ENCODE results near the gene GALNT16.

Gene GALNT16

GRCh38 chr14:69281450-69282169 is 21.7 kb downstream of the GALNT16 start:
- H3K36me3 ChIP-seq (ENCODE audit: insufficient read depth): no peaks in the 10 kb centered on the region
- no peak overlapping the region for H3K4me3 ChIP-seq (IDR thresholded peaks at IDR 0.05; ENCODE audit: insufficient read depth, low read depth, low read length)
- H3K27ac ChIP-seq: no peak overlapping the region
- H4K20me1 ChIP-seq (ENCODE audit: insufficient read depth): no peaks in the 10 kb centered on the region
- TF ChIP-seq CTCF (conservative IDR thresholded peaks at IDR 0.05; ENCODE audit: low read depth, low read length): no peak
- no peaks in the 10 kb centered on the region for H3K27me3 ChIP-seq (ENCODE audit: insufficient read depth, low read depth)
- H3K4me2 ChIP-seq: no peak overlapping the region
- no peak overlapping the region for H2AFZ ChIP-seq (ENCODE audit: low read depth)
- H3K4me1 ChIP-seq (ENCODE audit: low read depth, poor library complexity, severe bottlenecking): no peaks in the 10 kb centered on the region
- no peak overlapping the region for H3K9ac ChIP-seq
- no peaks in the 10 kb centered on the region for H3K79me2 ChIP-seq (ENCODE audit: insufficient read depth, low read depth)

GRCh38 chr14:69282448-69282847 is 22.5 kb downstream of the GALNT16 start:
- Histone ChIP-seq H2AFZ (ENCODE audit: low read depth) (no peak overlapping the region), H3K4me3 (IDR thresholded peaks at IDR 0.05; ENCODE audit: insufficient read depth, low read depth, low read length) (no peak overlapping the region), H3K27me3 (ENCODE audit: insufficient read depth, low read depth) (no peaks in the 10 kb centered on the region), H4K20me1 (ENCODE audit: insufficient read depth) (no peaks in the 10 kb centered on the region), H3K4me2 (no peak overlapping the region), H3K4me1 (ENCODE audit: low read depth, poor library complexity, severe bottlenecking) (no peaks in the 10 kb centered on the region), H3K79me2 (ENCODE audit: insufficient read depth, low read depth) (no peaks in the 10 kb centered on the region), H3K9ac (no peak overlapping the region), H3K27ac (no peak overlapping the region), H3K36me3 (ENCODE audit: insufficient read depth) (no peaks in the 10 kb centered on the region)
- no peak for TF ChIP-seq CTCF (conservative IDR thresholded peaks at IDR 0.05; ENCODE audit: low read depth, low read length)

- no peak for TF ChIP-seq CTCF (conservative IDR thresholded peaks at IDR 0.05; ENCODE audit: low read depth, low read length)
- Histone ChIP-seq H3K27ac (no peak overlapping the region), H3K4me2 (no peak overlapping the region), H3K79me2 (ENCODE audit: insufficient read depth, low read depth) (no peaks in the 10 kb centered on the region), H4K20me1 (ENCODE audit: insufficient read depth) (no peaks in the 10 kb centered on the region), H3K4me1 (ENCODE audit: low read depth, poor library complexity, severe bottlenecking) (no peaks in the 10 kb centered on the region), H3K36me3 (ENCODE audit: insufficient read depth) (no peaks in the 10 kb centered on the region), H3K9ac (no peak overlapping the region), H3K27me3 (ENCODE audit: insufficient read depth, low read depth) (no peaks in the 10 kb centered on the region), H3K4me3 (IDR thresholded peaks at IDR 0.05; ENCODE audit: insufficient read depth, low read depth, low read length) (no peak overlapping the region), H2AFZ (ENCODE audit: low read depth) (no peak overlapping the region)
These were observed 24.2 kb downstream of the GALNT16 start for GRCh38 chr14:69284170-69284569.

GRCh38 chr14:69285661-69286255 is 25.8 kb downstream of the GALNT16 start:
- H3K4me1 ChIP-seq (ENCODE audit: low read depth, poor library complexity, severe bottlenecking): no peaks in the 10 kb centered on the region
- H3K9ac ChIP-seq: no peak overlapping the region
- no peak overlapping the region for H3K4me2 ChIP-seq
- TF ChIP-seq CTCF (conservative IDR thresholded peaks at IDR 0.05; ENCODE audit: low read depth, low read length): no peak
- H3K4me3 ChIP-seq (IDR thresholded peaks at IDR 0.05; ENCODE audit: insufficient read depth, low read depth, low read length): no peak overlapping the region
- H4K20me1 ChIP-seq (ENCODE audit: insufficient read depth): no peaks in the 10 kb centered on the region
- H3K27ac ChIP-seq: no peak overlapping the region
- no peak overlapping the region for H2AFZ ChIP-seq (ENCODE audit: low read depth)
- H3K27me3 ChIP-seq (ENCODE audit: insufficient read depth, low read depth): no peaks in the 10 kb centered on the region
- no peaks in the 10 kb centered on the region for H3K79me2 ChIP-seq (ENCODE audit: insufficient read depth, low read depth)
- no peaks in the 10 kb centered on the region for H3K36me3 ChIP-seq (ENCODE audit: insufficient read depth)
